CD8-positive, alpha-beta memory T cell (primary cell): ENCODE results near the gene KLC1. TPM values are rescaled to one million over a fixed set of nuclear protein-coding genes. Genes with fewer than 3 reads are reported as not detected.
A peak's percentile ranks its signal among the peaks of the same experiment; 100 is the strongest.

Experiments
- CTCF ChIA-PET: fragments of 350-600 bp; sonication (Branson Sonifier 250); formaldehyde crosslinking; loops from one replicate; lab custom pipeline; 2021; ENCODE audit warnings: antibody characterized with exemption; lab: Charles Lee
- POLR2A ChIA-PET: fragments of 350-600 bp; sonication (Branson Sonifier 250); formaldehyde crosslinking; loops from one replicate; lab custom pipeline; 2021; ENCODE audit warnings: antibody characterized with exemption; lab: Charles Lee
- DNase-seq, 5 donors: peaks; one replicate each; pipeline versions ENCODE4 v3.0.0 to v3.0.0-alpha.2; 2020 to 2022; ENCODE audit warnings: mixed read lengths in 1 of 5
- H3K27ac ChIP-seq: one replicate; pipeline ENCODE4 v1.7.0; 2013; ENCODE audit warnings: low read depth, mild to moderate bottlenecking, low read length, moderate library complexity
- H3K27me3 ChIP-seq: 2 replicates; pipeline ENCODE4 v1.7.0; 2013; ENCODE audit warnings: low read length, mild to moderate bottlenecking; ENCODE audit not compliant: insufficient read depth, poor library complexity, severe bottlenecking
- H3K36me3 ChIP-seq: 2 replicates; pipeline ENCODE4 v1.7.0; 2013; ENCODE audit warnings: mild to moderate bottlenecking, low read length, moderate library complexity; ENCODE audit not compliant: insufficient read depth
- H3K4me1 ChIP-seq: 2 replicates; pipeline ENCODE4 v1.7.0; 2013; ENCODE audit warnings: mild to moderate bottlenecking, low read length, moderate library complexity; ENCODE audit not compliant: insufficient read depth
- H3K4me3 ChIP-seq: 2 replicates; pipeline ENCODE4 v1.7.0; 2013; ENCODE audit warnings: mild to moderate bottlenecking, low read length
- H3K9me3 ChIP-seq: 2 replicates; pipeline ENCODE4 v1.7.0; 2013; ENCODE audit warnings: mild to moderate bottlenecking, low read length
- H3K27ac Mint-ChIP-seq, 8 donors: one replicate each; pipeline ENCODE4 v1.8.0; 2020 to 2021; ENCODE audit warnings: mixed read lengths in 8 of 8, mild to moderate bottlenecking in 6 of 8, inconsistent platforms in 3 of 8, moderate library complexity in 3 of 8
- H3K27me3 Mint-ChIP-seq, 2 donors: one replicate each; pipeline ENCODE4 v1.8.0; 2020 to 2021; ENCODE audit warnings: mixed read lengths in 2 of 2, mild to moderate bottlenecking in 1 of 2, moderate library complexity in 1 of 2
- H3K36me3 Mint-ChIP-seq, 3 donors: one replicate each; pipeline ENCODE4 v1.8.0; 2020 to 2021; ENCODE audit warnings: mixed read lengths in 3 of 3, inconsistent platforms in 1 of 3, mild to moderate bottlenecking in 1 of 3
- H3K4me1 Mint-ChIP-seq, 3 donors: one replicate each; pipeline ENCODE4 v1.8.0; 2020 to 2021; ENCODE audit warnings: mixed read lengths in 3 of 3, inconsistent platforms in 1 of 3, mild to moderate bottlenecking in 1 of 3
- H3K4me3 Mint-ChIP-seq, 7 donors: one replicate each; pipeline ENCODE4 v1.8.0; 2020 to 2021; ENCODE audit warnings: mixed read lengths in 7 of 7, mild to moderate bottlenecking in 6 of 7, moderate library complexity in 4 of 7, inconsistent platforms in 2 of 7
- H3K9me3 Mint-ChIP-seq, 5 donors: one replicate each; pipeline ENCODE4 v1.8.0; 2020 to 2022; ENCODE audit warnings: mixed read lengths in 5 of 5, mild to moderate bottlenecking in 3 of 5, moderate library complexity in 2 of 5, inconsistent platforms in 1 of 5
- polyA plus RNA-seq: library from polyadenylated mRNA; unstranded; fragments of 300-500 nt; fragmentation: Illumina TruSeq; gene quantifications from one replicate; pipeline ENCODE4 v1.2.3, GENCODE V29; 2021
- total RNA-seq, 2 experiments: library from RNA; stranded (reverse); gene quantifications; one replicate each; pipeline ENCODE4 v1.2.3, GENCODE V29; 2021

KLC1 gene
- total and polyA plus RNA-seq, 3 experiments from 2014 or later: 92.0 to 143 (median 141) TPM

DNA sequence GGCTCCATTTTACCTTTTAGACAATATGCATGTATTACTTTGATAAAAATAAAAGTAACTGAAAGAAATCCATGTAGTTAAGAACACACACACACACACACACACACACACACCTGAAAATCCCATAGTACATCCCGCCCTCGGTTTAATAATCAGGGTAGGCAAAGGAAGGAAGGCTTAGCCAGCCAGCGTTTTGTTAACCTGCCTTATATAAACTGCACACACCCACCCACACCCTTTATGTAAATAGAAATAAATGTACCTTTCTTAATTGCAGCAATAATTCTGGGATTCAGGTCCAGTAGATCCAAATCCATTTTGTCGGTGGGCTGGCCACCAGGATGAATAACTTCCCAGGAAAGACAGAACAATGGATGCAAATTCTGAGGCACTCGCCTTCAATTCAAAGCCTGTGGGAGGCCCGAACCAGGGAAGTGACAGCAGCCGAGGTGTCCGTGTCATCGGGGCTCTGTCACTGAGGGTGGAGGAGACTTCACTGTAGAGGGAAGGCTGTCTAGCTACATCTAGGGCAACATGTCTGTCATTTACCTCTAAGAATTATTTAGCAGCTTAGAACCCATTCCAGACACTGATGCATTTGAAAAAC, 81.9 kb downstream of the KLC1 start:
- Histone ChIP-seq H3K4me3 (no peak overlapping the region), H3K27me3 (no peaks in the 10 kb centered on the region), H3K36me3 (no peaks in the 10 kb centered on the region), H3K27ac (no peak overlapping the region), H3K9me3 (no peaks in the 10 kb centered on the region), H3K4me1 (peaks cover 11% of the 10 kb centered on the region)
- H3K27me3 Mint-ChIP-seq: peaks cover 0 to 2% of the 10 kb centered on the region in 2 donors
- H3K4me1 Mint-ChIP-seq: peaks cover 12 to 32% (median 14%) of the 10 kb centered on the region in 3 donors
- peak overlapping the region in 2 of 7 donors; percentile 22 to 36 for H3K4me3 Mint-ChIP-seq
- H3K36me3 Mint-ChIP-seq: peaks cover 0 to 16% (median 0%) of the 10 kb centered on the region in 3 donors
- no peak for DNase-seq
- peak overlapping the region in 4 of 8 donors; percentile 29 to 82 (median 57) for H3K27ac Mint-ChIP-seq
- ChIA-PET CTCF (no interaction called here), POLR2A (no interaction called here)
- H3K9me3 Mint-ChIP-seq: no peaks in the 10 kb centered on the region

- no peaks in the 10 kb centered on the region for H3K36me3 ChIP-seq
- peaks cover 0 to 12% (median 0%) of the 10 kb centered on the region in 3 donors for H3K36me3 Mint-ChIP-seq
- no peaks in the 10 kb centered on the region for H3K9me3 ChIP-seq
- H3K9me3 Mint-ChIP-seq: no peaks in the 10 kb centered on the region
- no peak for DNase-seq
- H3K27me3 ChIP-seq: no peaks in the 10 kb centered on the region
- ChIA-PET POLR2A (no interaction called here), CTCF (no interaction called here)
- H3K27ac Mint-ChIP-seq: peak overlapping the region in 1 of 8 donors; percentile 67
- H3K4me1 Mint-ChIP-seq: peaks cover 12 to 36% (median 17%) of the 10 kb centered on the region in 3 donors
- H3K27me3 Mint-ChIP-seq: peaks cover 0 to 2% of the 10 kb centered on the region in 2 donors
- no peak overlapping the region for H3K27ac ChIP-seq
- peaks cover 15% of the 10 kb centered on the region for H3K4me1 ChIP-seq
- no peak overlapping the region for H3K4me3 ChIP-seq
- H3K4me3 Mint-ChIP-seq: peak overlapping the region in 2 of 7 donors; percentile 22 to 51
These were observed 82.8 kb downstream of the KLC1 start for GRCh38 chr14:103711516-103712431.

- Histone ChIP-seq H3K4me1 (peaks cover 19% of the 10 kb centered on the region), H3K9me3 (no peaks in the 10 kb centered on the region), H3K27ac (no peak overlapping the region), H3K4me3 (no peak overlapping the region), H3K27me3 (no peaks in the 10 kb centered on the region), H3K36me3 (no peaks in the 10 kb centered on the region)
- ChIA-PET CTCF (no interaction called here), POLR2A (interaction anchor here (0.6 kb wide), 1 partner anchor 18 kb away, joined by 11 read pairs; no protein-coding TSS in a partner anchor)
- peak overlapping the region in 2 of 8 donors; percentile 8 to 64 for H3K27ac Mint-ChIP-seq
- peaks cover 19 to 46% (median 26%) of the 10 kb centered on the region in 3 donors for H3K4me1 Mint-ChIP-seq
- H3K27me3 Mint-ChIP-seq: peaks cover 0 to 2% of the 10 kb centered on the region in 2 donors
- H3K4me3 Mint-ChIP-seq: peak overlapping the region in 2 of 7 donors; percentile 20 to 25
- H3K36me3 Mint-ChIP-seq: peaks cover 0 to 12% (median 0%) of the 10 kb centered on the region in 3 donors
- no peak for DNase-seq
- no peaks in the 10 kb centered on the region for H3K9me3 Mint-ChIP-seq
These were observed 83.7 kb downstream of the KLC1 start for GRCh38 chr14:103712633-103713247.

DNA sequence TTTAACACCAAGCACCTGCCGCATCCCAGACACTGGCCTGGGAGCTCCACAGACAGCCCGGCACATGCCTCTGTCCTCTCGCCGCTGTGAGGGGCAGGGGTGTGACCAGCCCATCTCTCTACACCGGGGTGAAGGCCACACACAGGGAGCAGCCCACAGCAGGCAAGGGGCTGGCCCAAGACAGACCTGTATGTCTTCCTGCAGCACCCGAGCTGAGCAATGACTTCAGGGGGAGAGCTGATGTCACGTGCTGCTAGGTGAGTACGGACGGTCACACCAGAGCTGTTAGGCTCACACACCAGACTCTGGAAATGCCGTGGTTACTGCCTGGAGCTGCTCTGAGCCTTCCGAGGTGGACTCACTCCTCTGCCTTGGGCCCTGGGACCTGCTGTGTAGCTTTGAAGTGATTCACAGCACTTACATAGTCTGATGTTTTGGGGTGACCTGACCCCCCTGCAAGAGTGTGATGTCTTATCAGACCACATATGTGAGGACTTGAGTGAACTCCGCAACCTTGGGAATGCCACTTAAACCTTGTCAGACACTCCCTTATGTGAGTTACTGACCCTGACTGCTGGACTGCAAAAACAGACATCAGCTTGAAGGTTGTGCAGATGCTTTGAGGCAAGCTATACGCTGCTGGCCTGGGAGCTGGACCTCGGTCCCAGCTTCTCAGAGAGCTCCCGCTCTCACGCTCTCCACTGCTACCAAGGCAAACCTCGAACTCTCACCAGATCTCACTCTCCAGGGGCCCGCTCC, 84.5 kb downstream of the KLC1 start:
- Mint-ChIP-seq H3K4me1 (peaks cover 21 to 52% (median 31%) of the 10 kb centered on the region in 3 donors), H3K9me3 (no peaks in the 10 kb centered on the region), H3K27ac (peak overlapping the region in 3 of 8 donors; percentile 40 to 64 (median 42)), H3K4me3 (peak overlapping the region; percentile 58 to 93 (median 84)), H3K27me3 (peaks cover 0 to 2% of the 10 kb centered on the region in 2 donors), H3K36me3 (peaks cover 0 to 7% (median 0%) of the 10 kb centered on the region in 3 donors)
- Histone ChIP-seq H3K27ac (no peak overlapping the region), H3K36me3 (no peaks in the 10 kb centered on the region), H3K27me3 (no peaks in the 10 kb centered on the region), H3K4me3 (no peak overlapping the region), H3K4me1 (peaks cover 19% of the 10 kb centered on the region), H3K9me3 (no peaks in the 10 kb centered on the region)
- CTCF ChIA-PET: no interaction called here
- POLR2A ChIA-PET: no interaction called here
- no peak for DNase-seq

DNA sequence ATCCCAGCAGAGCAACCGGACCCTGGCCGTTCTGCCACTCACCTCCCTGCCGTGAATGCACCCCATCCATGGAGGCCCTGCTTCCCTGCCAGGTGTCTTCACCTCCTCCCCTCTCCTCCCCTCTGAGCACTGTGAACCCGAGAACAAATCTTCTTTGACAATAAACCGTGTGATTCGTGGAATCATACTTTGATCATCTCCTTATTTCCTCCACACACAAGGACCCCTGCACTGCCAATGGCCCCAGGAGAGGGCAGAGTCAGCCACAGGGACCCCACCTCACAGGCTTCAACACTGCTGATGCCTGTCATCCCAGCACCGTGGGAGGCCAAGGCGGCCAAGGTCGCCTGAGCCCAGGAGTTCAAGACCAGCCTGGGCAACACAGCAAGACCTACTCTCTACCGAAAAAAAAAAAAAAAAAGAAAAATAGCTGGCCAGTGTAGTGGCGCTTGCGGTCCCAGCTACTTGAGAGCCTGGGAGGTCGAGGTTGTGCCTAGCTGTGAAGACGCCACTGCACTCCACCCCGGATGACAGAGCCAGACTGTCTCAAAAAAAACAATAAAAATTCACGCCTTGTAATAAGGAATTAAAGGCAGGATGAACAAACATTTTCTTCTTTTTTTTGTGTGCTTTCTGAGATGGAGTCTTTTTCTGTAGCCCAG, 85.2 kb downstream of the KLC1 start:
- Histone ChIP-seq H3K4me3 (peak overlapping the region; percentile 47), H3K27me3 (no peaks in the 10 kb centered on the region), H3K36me3 (no peaks in the 10 kb centered on the region), H3K27ac (no peak overlapping the region), H3K9me3 (no peaks in the 10 kb centered on the region), H3K4me1 (peaks cover 19% of the 10 kb centered on the region)
- H3K4me1 Mint-ChIP-seq: peaks cover 24 to 57% (median 35%) of the 10 kb centered on the region in 3 donors
- H3K9me3 Mint-ChIP-seq: no peaks in the 10 kb centered on the region
- ChIA-PET CTCF (interaction anchor here (1.6 kb wide), 1 partner anchor 32 kb away, joined by 3 read pairs; no protein-coding TSS in a partner anchor), POLR2A (no interaction called here)
- DNase-seq: no peak
- peaks cover 0 to 6% (median 0%) of the 10 kb centered on the region in 3 donors for H3K36me3 Mint-ChIP-seq
- H3K27me3 Mint-ChIP-seq: peaks cover 0 to 2% of the 10 kb centered on the region in 2 donors
- H3K27ac Mint-ChIP-seq: peak overlapping the region in 4 of 8 donors; percentile 42 to 72 (median 54)
- H3K4me3 Mint-ChIP-seq: peak overlapping the region; percentile 64 to 93 (median 90)

DNA sequence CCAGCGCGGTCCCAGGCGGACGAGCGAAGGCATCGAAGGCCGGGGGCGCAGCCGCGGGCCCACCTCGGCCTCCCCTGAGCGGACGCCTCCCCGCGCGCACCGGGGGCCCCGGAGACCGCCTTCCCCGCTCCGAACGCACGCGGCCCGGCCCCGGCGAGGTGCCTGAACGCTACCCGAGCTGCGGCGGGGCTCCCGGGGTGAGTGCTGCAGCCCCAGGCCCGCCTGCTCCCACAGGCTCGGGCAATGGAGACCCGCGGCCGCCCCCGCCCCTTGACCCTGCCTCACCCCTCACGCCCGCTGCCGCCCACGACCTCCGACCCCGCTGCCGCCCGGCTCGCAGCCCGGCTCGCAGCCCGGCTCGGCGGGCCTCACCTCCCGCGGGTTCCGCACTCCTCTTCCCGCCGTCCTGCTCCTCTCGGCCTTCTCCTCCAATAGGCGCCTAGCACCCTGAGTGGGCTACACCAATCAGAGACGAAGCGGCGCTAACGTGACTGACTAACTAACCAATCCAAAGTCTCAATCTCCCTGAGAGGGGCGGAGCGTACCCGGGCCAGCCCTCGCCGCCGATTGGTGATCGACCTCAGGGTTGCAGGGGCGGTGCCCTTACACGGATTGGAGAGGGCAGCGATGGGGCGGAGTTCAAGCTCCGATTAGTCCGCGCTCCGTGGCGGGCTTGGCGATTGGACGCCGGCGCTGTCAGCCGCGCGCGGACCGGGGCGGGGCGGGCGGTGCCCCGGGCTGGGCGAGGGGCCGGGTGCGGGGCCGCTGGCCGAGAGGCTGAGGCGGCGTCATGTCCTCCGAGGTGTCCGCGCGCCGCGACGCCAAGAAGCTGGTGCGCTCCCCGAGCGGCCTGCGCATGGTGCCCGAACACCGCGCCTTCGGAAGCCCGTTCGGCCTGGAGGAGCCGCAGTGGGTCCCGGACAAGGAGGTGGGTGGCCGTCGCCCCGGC, 86.3 kb downstream of the KLC1 start, which contains the start of the genes XRCC3 and ZFYVE21:
XRCC3 (minus strand) TSS at position 400 of the 949 bp plus-strand sequence. CDS start 4,364 bp downstream, outside the sequence.
ZFYVE21 (plus strand) TSS at position 759 of the 949 bp plus-strand sequence; CDS start at position 791, 32 bp downstream.
- ChIA-PET CTCF (interaction anchor here (1.6 kb wide), 1 partner anchor 31 kb away, joined by 3 read pairs; no protein-coding TSS in a partner anchor), POLR2A (interaction anchor here (0.6 to 1.0 kb wide), 2 partner anchors 87 to 108 kb away, joined by 3 to 4 read pairs; partner anchors contain the start of gene KLC1)
- H3K9me3 ChIP-seq: no peaks in the 10 kb centered on the region
- peak; percentile 98 to 100 (median 100) for DNase-seq
- peaks cover 0 to 4% (median 0%) of the 10 kb centered on the region in 3 donors for H3K36me3 Mint-ChIP-seq
- no peaks in the 10 kb centered on the region for H3K36me3 ChIP-seq
- H3K4me3 Mint-ChIP-seq: peak within 1 kb of the TSS; percentile 90 to 97 (median 92)
- H3K27ac Mint-ChIP-seq: peak within 1 kb of the TSS in 7 of 8 donors; percentile 65 to 92 (median 84)
- H3K4me3 ChIP-seq: peak within 1 kb of the TSS; percentile 47
- no peaks in the 10 kb centered on the region for H3K9me3 Mint-ChIP-seq
- peaks cover 26 to 69% (median 46%) of the 10 kb centered on the region in 3 donors for H3K4me1 Mint-ChIP-seq
- peaks cover 19% of the 10 kb centered on the region for H3K4me1 ChIP-seq
- peaks cover 0 to 2% of the 10 kb centered on the region in 2 donors for H3K27me3 Mint-ChIP-seq
- no peaks in the 10 kb centered on the region for H3K27me3 ChIP-seq
- H3K27ac ChIP-seq: peak within 1 kb of the TSS; percentile 38
